ENCODE data around the gene OR10C1. TPM values are rescaled to one million over a fixed set of nuclear protein-coding genes. Genes with fewer than 3 reads are reported as not detected.
"Not testable (repeated sequence)": the region's sequence is repeated elsewhere in the genome, so short reads cannot be mapped to it uniquely, and the experiment has no call there.

OR10C1 gene
- total and polyA plus RNA-seq, 3 donors from 2014 or later: 0.31 TPM; not detected in 2

DNA sequence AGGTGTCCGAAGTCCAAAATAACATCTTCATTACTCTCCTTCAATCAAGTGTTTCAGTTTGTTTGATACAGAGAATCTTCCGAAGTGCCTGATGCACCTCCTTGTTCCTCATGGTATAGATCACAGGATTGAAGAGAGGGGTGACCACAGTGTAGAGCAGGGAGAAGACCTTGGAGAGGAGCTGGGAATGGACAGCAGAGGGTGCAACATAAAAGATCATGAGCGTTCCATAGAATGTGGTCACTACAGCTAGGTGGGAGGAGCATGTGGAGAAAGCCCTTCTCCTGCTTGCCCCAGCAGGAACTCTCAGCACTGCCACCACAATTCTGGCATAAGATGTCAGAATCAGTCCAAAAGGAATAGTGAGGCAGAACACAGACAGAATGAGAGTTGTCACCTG is 12.5 kb upstream of the OR10C1 start:
- Histone ChIP-seq H3K9me3 (no peaks in the 10 kb centered on the region), H3K27ac (no peak overlapping the region), H3K36me3 (ENCODE audit: low read depth, missing control alignments) (no peaks in the 10 kb centered on the region), H3K27me3 (no peaks in the 10 kb centered on the region), H3K4me3 (no peak overlapping the region), H3K4me1 (no peaks in the 10 kb centered on the region)
- intact Hi-C loops (cut with DNase I; ENCODE audit: low total_unique reads): no loop called here
- no peak for TF ChIP-seq POLR2A (IDR thresholded peaks at IDR 0.05)
- TF ChIP-seq CTCF (IDR thresholded peaks at IDR 0.05): no peak
- WGBS, 2 donors: 85 to 91% methylated on average over 3 of the region's 3 CpGs
- no peak for DNase-seq

- DNase-seq: peak; percentile 21
- H3K4me1 ChIP-seq; H3K27ac ChIP-seq; H3K9me3 ChIP-seq; H3K36me3 ChIP-seq (ENCODE audit: low read depth, missing control alignments); intact Hi-C loops (cut with DNase I; ENCODE audit: low total_unique reads); H3K4me3 ChIP-seq; H3K27me3 ChIP-seq: not testable (repeated sequence)
- 34 to 64% methylated on average over 18 of the region's 18 CpGs for WGBS, 2 donors
These were observed 2.4 kb upstream of the OR10C1 start for GRCh38 chr6:29436730-29437129.

- no peak overlapping the region for H3K27ac ChIP-seq
- H3K9me3 ChIP-seq: no peaks in the 10 kb centered on the region
- TF ChIP-seq POLR2A (IDR thresholded peaks at IDR 0.05) (no peak), CTCF (IDR thresholded peaks at IDR 0.05) (no peak)
- no peaks in the 10 kb centered on the region for H3K27me3 ChIP-seq
- intact Hi-C loops (cut with DNase I; ENCODE audit: low total_unique reads): no loop called here
- no peak overlapping the region for H3K4me3 ChIP-seq
- 86 to 91% methylated on average over 1 of the region's 1 CpG for WGBS, 2 donors
- no peaks in the 10 kb centered on the region for H3K36me3 ChIP-seq (ENCODE audit: low read depth, missing control alignments)
- H3K4me1 ChIP-seq: no peaks in the 10 kb centered on the region
- no peak for DNase-seq
These were observed 3.6 kb downstream of the OR10C1 start for GRCh38 chr6:29442719-29443118.

GRCh38 chr6:29444031-29444430 is 4.9 kb downstream of the OR10C1 start:
- not testable (repeated sequence) for DNase-seq

GRCh38 chr6:29447670-29448069 is 8.6 kb downstream of the OR10C1 start:
- Histone ChIP-seq H3K36me3 (ENCODE audit: low read depth, missing control alignments) (no peaks in the 10 kb centered on the region), H3K4me1 (no peaks in the 10 kb centered on the region), H3K27me3 (no peaks in the 10 kb centered on the region), H3K9me3 (no peaks in the 10 kb centered on the region), H3K4me3 (no peak overlapping the region), H3K27ac (no peak overlapping the region)
- TF ChIP-seq CTCF (IDR thresholded peaks at IDR 0.05): no peak
- TF ChIP-seq POLR2A (IDR thresholded peaks at IDR 0.05): no peak
- WGBS, 2 donors: 67 to 90% methylated on average over 1 of the region's 1 CpG
- intact Hi-C loops (cut with DNase I; ENCODE audit: low total_unique reads): no loop called here
- no peak for DNase-seq

More at GRCh38 chr6:29444031-29444430, 4.9 kb downstream of the OR10C1 start:
- WGBS, 2 donors: 83 to 100% methylated on average over 1 of the region's 1 CpG
- H3K4me1 ChIP-seq; H3K4me3 ChIP-seq; intact Hi-C loops (cut with DNase I; ENCODE audit: low total_unique reads); H3K9me3 ChIP-seq; H3K27me3 ChIP-seq; H3K27ac ChIP-seq; H3K36me3 ChIP-seq (ENCODE audit: low read depth, missing control alignments): not testable (repeated sequence)

GRCh38 chr6:29451471-29452193 is 12.5 kb downstream of the OR10C1 start:
- Histone ChIP-seq H3K9me3 (no peaks in the 10 kb centered on the region), H3K27me3 (no peaks in the 10 kb centered on the region), H3K27ac (no peak overlapping the region), H3K36me3 (ENCODE audit: low read depth, missing control alignments) (no peaks in the 10 kb centered on the region), H3K4me3 (no peak overlapping the region), H3K4me1 (no peaks in the 10 kb centered on the region)
- no peak for TF ChIP-seq POLR2A (IDR thresholded peaks at IDR 0.05)
- TF ChIP-seq CTCF (IDR thresholded peaks at IDR 0.05): no peak
- DNase-seq: no peak
- 80 to 83% methylated on average over 3 of the region's 3 CpGs for WGBS, 2 donors
- intact Hi-C loops (cut with DNase I; ENCODE audit: low total_unique reads): no loop called here

All from testis (tissue), 3 donors.